ENCODE measurements around the gene NXT1. TPM values are rescaled to one million over a fixed set of nuclear protein-coding genes. Genes with fewer than 3 reads are reported as not detected.

Gene NXT1
- total and polyA plus RNA-seq, 10 of the 15 experiments (the other 5 are each of a cell fraction or from before 2014, with no cell fraction given): 10.2 to 66.7 (median 44.0) TPM

- no peak for TF ChIP-seq ZSCAN29 (IDR thresholded peaks at IDR 0.05)
- no peak for TF ChIP-seq JUND (IDR thresholded peaks at IDR 0.05; ENCODE audit: low read depth, low read length)
- no peak for TF ChIP-seq EZH2 (IDR thresholded peaks at IDR 0.05; ENCODE audit: borderline replicate concordance, control insufficient read depth, low read depth, low read length)
- TF ChIP-seq IRF5 (IDR thresholded peaks at IDR 0.05; ENCODE audit: borderline replicate concordance): no peak
- TF ChIP-seq PAX8 (IDR thresholded peaks at IDR 0.05): no peak
- no peak for TF ChIP-seq CHD4 (IDR thresholded peaks at IDR 0.05)
- TF ChIP-seq MXI1 (IDR thresholded peaks at IDR 0.05; ENCODE audit: low read depth, low read length): peak; percentile 60; the same call in 1 of the 2 replicates
- TF ChIP-seq ESRRA (IDR thresholded peaks at IDR 0.05; ENCODE audit: low read length): no peak
- TF ChIP-seq, protein P1, sequence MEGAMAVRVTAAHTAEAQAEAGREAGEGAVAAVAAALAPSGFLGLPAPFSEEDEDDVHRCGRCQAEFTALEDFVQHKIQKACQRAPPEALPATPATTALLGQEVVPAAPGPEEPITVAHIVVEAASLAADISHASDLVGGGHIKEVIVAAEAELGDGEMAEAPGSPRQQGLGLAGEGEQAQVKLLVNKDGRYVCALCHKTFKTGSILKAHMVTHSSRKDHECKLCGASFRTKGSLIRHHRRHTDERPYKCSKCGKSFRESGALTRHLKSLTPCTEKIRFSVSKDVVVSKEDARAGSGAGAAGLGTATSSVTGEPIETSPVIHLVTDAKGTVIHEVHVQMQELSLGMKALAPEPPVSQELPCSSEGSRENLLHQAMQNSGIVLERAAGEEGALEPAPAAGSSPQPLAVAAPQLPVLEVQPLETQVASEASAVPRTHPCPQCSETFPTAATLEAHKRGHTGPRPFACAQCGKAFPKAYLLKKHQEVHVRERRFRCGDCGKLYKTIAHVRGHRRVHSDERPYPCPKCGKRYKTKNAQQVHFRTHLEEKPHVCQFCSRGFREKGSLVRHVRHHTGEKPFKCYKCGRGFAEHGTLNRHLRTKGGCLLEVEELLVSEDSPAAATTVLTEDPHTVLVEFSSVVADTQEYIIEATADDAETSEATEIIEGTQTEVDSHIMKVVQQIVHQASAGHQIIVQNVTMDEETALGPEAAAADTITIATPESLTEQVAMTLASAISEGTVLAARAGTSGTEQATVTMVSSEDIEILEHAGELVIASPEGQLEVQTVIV (IDR thresholded peaks at IDR 0.05; ENCODE audit: borderline replicate concordance, partially characterized antibody): no peak
- no peak for TF ChIP-seq BCLAF1 (IDR thresholded peaks at IDR 0.05)
- no peak for TF ChIP-seq IRF4 (IDR thresholded peaks at IDR 0.05; ENCODE audit: low read depth, low read length)
- TF ChIP-seq LARP7 (IDR thresholded peaks at IDR 0.05): peak; percentile 43; the same call in 1 of the 2 replicates
- peak; percentile 71 for TF ChIP-seq NR2F1 (conservative IDR thresholded peaks at IDR 0.05)
- TF ChIP-seq PBX3 (IDR thresholded peaks at IDR 0.05; ENCODE audit: insufficient replicate concordance, low read depth, low read length): peak; percentile 4
- TF ChIP-seq BRCA1 (IDR thresholded peaks at IDR 0.05; ENCODE audit: low read depth, low read length): no peak
- peak; percentile 42; the same call in 1 of the 2 replicates for TF ChIP-seq NFYB (IDR thresholded peaks at IDR 0.05; ENCODE audit: insufficient read depth, low read depth, low read length)
- peak; percentile 40; the same call in 1 of the 2 replicates for TF ChIP-seq RB1 (IDR thresholded peaks at IDR 0.05; ENCODE audit: borderline replicate concordance)
- no peak for TF ChIP-seq NFYA (IDR thresholded peaks at IDR 0.05; ENCODE audit: borderline replicate concordance, low read depth, low read length)
Measured at GRCh38 chr20:23350904-23351838, 580 bp downstream of the NXT1 start (continued).

All from GM12878 (cell line).